A673 (cell line): Measurements from ENCODE around the gene WFDC1.

Experiments used
- EZH2 ChIP-seq: fragments of 200-600 bp; sonication (generic); IDR thresholded peaks from 2 replicates; pipeline ENCODE4 v1.6.1; 2017; ENCODE audit warnings: borderline replicate concordance, low read depth, mild to moderate bottlenecking, mixed read lengths, antibody characterized with exemption, low read length; ENCODE audit not compliant: poor library complexity, severe bottlenecking
- TF ChIP-seq, protein P1 (sequence below): fragments of 300-800, 200-600 bp; sonication (generic); conservative IDR thresholded peaks from 2 replicates; pipeline ENCODE4 v1.5.1; 2017; ENCODE audit warnings: low read depth, mild to moderate bottlenecking, antibody characterized with exemption, low read length, moderate library complexity, mixed read lengths

DNA sequence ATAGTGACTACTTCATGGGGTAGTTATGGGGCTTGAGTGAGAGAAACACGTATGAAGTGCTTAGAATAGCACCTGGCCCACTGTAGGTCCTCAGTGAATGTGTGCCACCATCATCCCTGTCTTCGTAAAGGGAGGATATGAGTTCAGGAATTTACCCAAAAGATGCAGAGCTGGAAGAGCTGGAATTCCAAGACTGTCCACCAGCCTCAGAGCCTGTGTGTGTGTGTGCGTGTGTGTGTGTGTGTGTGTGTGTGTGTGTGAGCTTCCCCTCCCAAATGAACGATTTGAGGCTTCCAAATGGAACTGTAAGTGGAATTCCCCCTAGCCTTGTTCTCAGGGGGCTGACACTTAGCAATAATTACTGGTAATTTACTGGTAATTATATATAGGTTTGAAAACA, 27.3 kb downstream of the WFDC1 start:
- TF ChIP-seq, protein P1, sequence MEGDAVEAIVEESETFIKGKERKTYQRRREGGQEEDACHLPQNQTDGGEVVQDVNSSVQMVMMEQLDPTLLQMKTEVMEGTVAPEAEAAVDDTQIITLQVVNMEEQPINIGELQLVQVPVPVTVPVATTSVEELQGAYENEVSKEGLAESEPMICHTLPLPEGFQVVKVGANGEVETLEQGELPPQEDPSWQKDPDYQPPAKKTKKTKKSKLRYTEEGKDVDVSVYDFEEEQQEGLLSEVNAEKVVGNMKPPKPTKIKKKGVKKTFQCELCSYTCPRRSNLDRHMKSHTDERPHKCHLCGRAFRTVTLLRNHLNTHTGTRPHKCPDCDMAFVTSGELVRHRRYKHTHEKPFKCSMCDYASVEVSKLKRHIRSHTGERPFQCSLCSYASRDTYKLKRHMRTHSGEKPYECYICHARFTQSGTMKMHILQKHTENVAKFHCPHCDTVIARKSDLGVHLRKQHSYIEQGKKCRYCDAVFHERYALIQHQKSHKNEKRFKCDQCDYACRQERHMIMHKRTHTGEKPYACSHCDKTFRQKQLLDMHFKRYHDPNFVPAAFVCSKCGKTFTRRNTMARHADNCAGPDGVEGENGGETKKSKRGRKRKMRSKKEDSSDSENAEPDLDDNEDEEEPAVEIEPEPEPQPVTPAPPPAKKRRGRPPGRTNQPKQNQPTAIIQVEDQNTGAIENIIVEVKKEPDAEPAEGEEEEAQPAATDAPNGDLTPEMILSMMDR: no peak
- no peak for TF ChIP-seq EZH2
